Left colon (tissue), 2 donors: ENCODE results near the gene MAP4K2. TPM values are rescaled to one million over a fixed set of nuclear protein-coding genes. Genes with fewer than 3 reads are reported as not detected.

ENCODE experiments used
- total RNA-seq, 2 donors: library from RNA; stranded (reverse); fragmentation: NEBNext Ultra II Directional; extraction: Animal tissue kit (Norgen Biotek cat#: 25700); gene quantifications; one replicate each; pipeline ENCODE4 v1.2.1, GENCODE V29; 2021
- donor health status: DM: no; HTN: no; CAD: no.
- donor health status: DM: yes; HTN: yes; CAD: no.

The MAP4K2 gene
- total RNA-seq, 2 donors from 2014 or later = 7.3 to 13.9 TPM

Other genes starting within 250 kb of the MAP4K2 start
- under 1 TPM; 0.15 to 0.31 TPM for gene SLC22A11, start 247.3 kb downstream of the MAP4K2 start, total RNA-seq
- gene SLC22A12, start 212.0 kb downstream of the MAP4K2 start, total RNA-seq = not detected
- 1 to 10 TPM; 3.6 to 5.3 TPM for gene NRXN2, start 80.0 kb downstream of the MAP4K2 start, total RNA-seq
- gene RASGRP2, start 59.1 kb downstream of the MAP4K2 start, total RNA-seq = 1 to 10 TPM; 2.0 to 7.7 TPM
- gene PYGM, start 43.2 kb downstream of the MAP4K2 start, total RNA-seq = 1 to 10 TPM in 1 of 2 donors, under 1 TPM in 1; 0.67 to 3.0 TPM
- gene SF1, start 24.7 kb downstream of the MAP4K2 start, total RNA-seq = 100 to 1,000 TPM; 201 to 216 TPM
- 10 to 100 TPM; 21.0 to 25.5 TPM for gene MEN1, start 7.3 kb upstream of the MAP4K2 start, total RNA-seq
- gene CDC42BPG, start 41.4 kb upstream of the MAP4K2 start, total RNA-seq = 10 to 100 TPM; 44.5 to 45.5 TPM
- gene EHD1, start 75.4 kb upstream of the MAP4K2 start, total RNA-seq = 10 to 100 TPM; 76.1 to 91.5 TPM
- gene ATG2A, start 114.0 kb upstream of the MAP4K2 start, total RNA-seq = 10 to 100 TPM; 25.3 to 43.4 TPM
- gene PPP2R5B, start 121.5 kb upstream of the MAP4K2 start, total RNA-seq = 10 to 100 TPM; 25.1 to 39.6 TPM
- not detected for gene GPHA2, start 132.7 kb upstream of the MAP4K2 start, total RNA-seq
- not detected for gene MAJIN, start 168.9 kb upstream of the MAP4K2 start, total RNA-seq
- 10 to 100 TPM; 17.4 to 17.6 TPM for gene BATF2, start 193.8 kb upstream of the MAP4K2 start, total RNA-seq
- gene ARL2, start 210.9 kb upstream of the MAP4K2 start, total RNA-seq = 10 to 100 TPM; 59.1 to 60.3 TPM
- 10 to 100 TPM; 38.9 to 41.4 TPM for gene SNX15, start 224.2 kb upstream of the MAP4K2 start, total RNA-seq
- 10 to 100 TPM; 11.1 to 11.6 TPM for gene SAC3D1, start 238.0 kb upstream of the MAP4K2 start, total RNA-seq